Lower leg skin (tissue), 4 donors: Measurements from ENCODE around the gene APCDD1L. TPM values are rescaled to one million over a fixed set of nuclear protein-coding genes. Genes with fewer than 3 reads are reported as not detected.

Source experiments
- DNase-seq, 2 donors: peaks; one replicate each; pipeline ENCODE4 v3.0.0-alpha.2; 2019; ENCODE audit warnings: low spot score in 2 of 2
- H3K4me3 ChIP-seq: fragments of 200-600 bp; sonication (generic); 2 replicates; pipeline ENCODE4 v1.5.1; 2017; ENCODE audit warnings: mild to moderate bottlenecking, low read depth; ENCODE audit not compliant: poor library complexity, severe bottlenecking
- POLR2A ChIP-seq, 2 donors: fragments of 450-650 bp; IDR thresholded peaks; one replicate each; pipeline ENCODE4 v1.6.1; 2016 to 2017; ENCODE audit warnings: antibody characterized with exemption in 2 of 2, mild to moderate bottlenecking in 1 of 2, moderate library complexity in 1 of 2
- WGBS, 2 donors: methylation state at CpG; one replicate each; pipeline ENCODE4 v1.1.5; 2018; 5-methylcytosine and 5-hydroxymethylcytosine counted together
- intact Hi-C: fragments of 100-400 bp; cut with DNase I; formaldehyde crosslinking; loops from one replicate; pipeline ENCODE4 v1.15.0; 2023; ENCODE audit warnings: low total_unique reads
- total RNA-seq, 4 donors: library from RNA; depleted of rRNA; stranded (reverse); fragments of >200 nt; gene quantifications; one replicate each; pipeline ENCODE4 v1.1.0, GENCODE V29; 2016
- TF ChIP-seq, protein P1 (sequence below), 3 donors: fragments of 450-650 bp; IDR thresholded peaks; one replicate each; pipeline ENCODE4 v1.5.1; 2016; ENCODE audit warnings: antibody characterized with exemption in 3 of 3, mild to moderate bottlenecking in 3 of 3, moderate library complexity in 2 of 3

Gene APCDD1L
- total RNA-seq, 4 donors from 2014 or later = 0.49 to 2.4 (median 1.4) TPM

DNA sequence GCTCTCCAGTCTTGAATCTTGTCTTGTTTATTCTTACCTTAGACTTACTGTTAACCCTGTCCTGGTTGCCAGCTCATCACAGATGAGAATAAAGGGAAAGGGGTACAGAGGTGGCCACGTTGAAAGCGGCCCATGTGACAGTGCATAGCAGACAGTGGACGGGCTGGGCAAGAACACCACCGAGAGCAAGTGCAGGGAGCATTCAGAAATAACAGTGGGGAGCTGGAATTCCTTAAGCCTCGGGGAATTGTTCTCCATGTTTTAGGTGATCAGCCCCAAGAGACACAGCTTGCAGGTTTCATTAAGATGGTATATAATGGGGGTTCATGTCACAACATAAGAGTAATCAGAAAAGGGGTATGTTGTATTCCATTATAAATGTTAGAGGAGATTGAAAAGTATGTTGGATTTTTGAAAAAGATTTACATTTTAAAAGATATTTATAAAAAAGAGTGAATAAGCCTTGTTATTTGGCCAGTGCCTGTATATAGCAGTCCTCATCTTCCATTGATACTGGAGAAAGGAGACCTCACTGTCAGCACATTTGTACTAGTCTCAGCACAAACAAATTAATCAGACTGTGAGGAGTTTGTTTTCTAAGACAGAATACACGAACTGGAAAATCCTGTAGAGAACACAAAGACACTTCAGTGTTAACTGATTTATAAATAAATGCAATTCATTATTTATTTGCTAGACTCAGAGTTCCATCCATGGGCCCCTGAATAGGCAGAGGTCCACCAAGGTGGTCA, 90.8 kb downstream of the APCDD1L start:
- intact Hi-C loops = no loop called here
- TF ChIP-seq POLR2A (IDR thresholded peaks at IDR 0.05) = no peak
- TF ChIP-seq, protein P1, sequence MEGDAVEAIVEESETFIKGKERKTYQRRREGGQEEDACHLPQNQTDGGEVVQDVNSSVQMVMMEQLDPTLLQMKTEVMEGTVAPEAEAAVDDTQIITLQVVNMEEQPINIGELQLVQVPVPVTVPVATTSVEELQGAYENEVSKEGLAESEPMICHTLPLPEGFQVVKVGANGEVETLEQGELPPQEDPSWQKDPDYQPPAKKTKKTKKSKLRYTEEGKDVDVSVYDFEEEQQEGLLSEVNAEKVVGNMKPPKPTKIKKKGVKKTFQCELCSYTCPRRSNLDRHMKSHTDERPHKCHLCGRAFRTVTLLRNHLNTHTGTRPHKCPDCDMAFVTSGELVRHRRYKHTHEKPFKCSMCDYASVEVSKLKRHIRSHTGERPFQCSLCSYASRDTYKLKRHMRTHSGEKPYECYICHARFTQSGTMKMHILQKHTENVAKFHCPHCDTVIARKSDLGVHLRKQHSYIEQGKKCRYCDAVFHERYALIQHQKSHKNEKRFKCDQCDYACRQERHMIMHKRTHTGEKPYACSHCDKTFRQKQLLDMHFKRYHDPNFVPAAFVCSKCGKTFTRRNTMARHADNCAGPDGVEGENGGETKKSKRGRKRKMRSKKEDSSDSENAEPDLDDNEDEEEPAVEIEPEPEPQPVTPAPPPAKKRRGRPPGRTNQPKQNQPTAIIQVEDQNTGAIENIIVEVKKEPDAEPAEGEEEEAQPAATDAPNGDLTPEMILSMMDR (IDR thresholded peaks at IDR 0.05) = no peak
- DNase-seq = no peak
- WGBS, 2 donors = 89 to 92% methylated on average over 6 of the region's 6 CpGs
- H3K4me3 ChIP-seq = no peak overlapping the region

DNA sequence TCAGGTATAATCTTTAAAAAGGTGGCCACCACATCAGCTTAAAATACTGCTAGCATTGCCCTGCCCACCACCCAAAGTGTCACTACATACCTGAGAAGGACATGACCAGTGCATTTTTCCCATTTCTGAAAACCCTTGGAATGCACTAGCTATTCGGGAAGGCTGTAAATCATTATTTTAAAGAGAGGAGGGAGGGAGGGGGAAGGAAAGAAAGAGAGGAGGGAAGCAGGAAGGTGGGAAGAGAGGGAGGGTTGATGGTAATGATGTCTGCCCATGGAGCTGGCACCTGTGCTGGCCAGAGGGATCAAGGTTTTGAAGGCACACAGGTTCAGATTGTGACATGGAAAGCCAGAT, 93.7 kb downstream of the APCDD1L start:
- TF ChIP-seq, protein P1 (IDR thresholded peaks at IDR 0.05) = no peak
- TF ChIP-seq POLR2A (IDR thresholded peaks at IDR 0.05) = no peak
- intact Hi-C loops = no loop called here
- WGBS, 2 donors = 68 to 72% methylated on average over 1 of the region's 1 CpG
- no peak overlapping the region for H3K4me3 ChIP-seq
- no peak for DNase-seq

DNA sequence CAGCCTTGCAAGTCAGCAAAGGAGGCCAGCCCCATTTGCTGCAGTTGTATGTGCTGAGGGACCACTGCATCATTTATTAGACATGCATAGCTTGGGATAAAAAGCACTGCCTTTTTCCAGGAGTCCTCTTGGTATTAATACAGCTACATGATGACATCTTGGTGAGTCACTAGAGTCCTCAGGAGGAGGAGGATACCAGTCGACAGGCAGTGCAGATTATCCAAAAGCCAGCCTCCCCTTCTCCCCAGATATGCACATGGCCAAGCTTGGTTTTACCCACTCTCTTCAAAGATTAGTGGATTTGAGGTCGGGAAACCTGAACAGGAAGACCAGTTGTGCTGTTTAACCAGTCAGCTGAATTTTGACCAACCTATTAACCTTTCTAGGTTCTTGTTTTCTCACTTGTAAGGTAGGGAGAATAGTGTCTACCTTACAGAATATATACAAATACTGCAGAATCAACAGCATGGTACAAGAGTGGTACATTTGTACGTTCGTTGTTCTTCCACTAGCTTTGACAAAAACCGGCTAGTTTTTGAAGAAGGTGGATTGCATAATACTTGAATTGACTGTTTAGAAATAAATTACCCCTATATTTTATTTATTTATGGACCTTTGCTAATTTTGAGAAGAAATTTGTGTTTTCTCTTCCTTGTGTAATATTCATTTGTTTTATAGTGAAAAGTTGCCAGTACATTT, 94.3 kb downstream of the APCDD1L start:
- intact Hi-C loops = no loop called here
- TF ChIP-seq, protein P1 (IDR thresholded peaks at IDR 0.05) = no peak
- no peak for TF ChIP-seq POLR2A (IDR thresholded peaks at IDR 0.05)
- WGBS, 2 donors = 77 to 87% methylated on average over 5 of the region's 5 CpGs
- DNase-seq = no peak
- H3K4me3 ChIP-seq = no peak overlapping the region

DNA sequence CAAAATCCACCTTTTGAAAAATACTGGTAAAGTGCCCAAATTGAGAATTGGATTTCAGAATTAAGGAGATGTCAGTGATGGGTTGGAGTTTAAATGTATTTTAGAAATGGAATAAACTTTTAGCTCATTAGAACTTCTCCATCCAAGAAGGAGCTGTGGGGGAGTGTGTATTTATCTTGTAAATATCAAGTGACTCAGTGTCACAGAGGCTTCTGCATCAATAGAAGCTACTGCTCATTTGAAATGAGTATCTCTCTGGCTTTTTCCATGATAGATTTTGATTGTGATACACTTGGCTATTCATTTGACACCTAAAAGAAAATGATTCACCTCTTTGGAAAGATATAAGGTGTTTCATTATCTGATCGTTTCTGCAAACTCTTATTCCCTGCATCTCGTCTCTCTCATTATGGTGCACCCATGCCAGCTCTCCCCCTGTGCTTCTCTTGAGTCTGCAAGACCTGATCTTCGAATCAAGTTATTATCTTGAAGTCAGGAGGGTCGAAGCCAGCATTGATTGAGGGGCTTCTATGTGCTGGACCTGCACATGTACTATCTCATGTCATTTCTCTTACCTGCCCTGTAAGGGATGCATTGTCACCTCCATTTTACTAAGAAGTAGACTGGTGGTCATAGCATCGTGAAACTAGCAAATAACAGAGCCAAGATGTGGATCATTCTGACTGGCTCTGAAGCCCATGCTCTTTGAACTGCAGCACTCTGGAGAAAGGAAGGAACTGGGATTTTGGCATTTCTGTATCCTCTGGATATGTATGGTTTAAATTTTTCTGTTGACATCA, 96.0 kb downstream of the APCDD1L start:
- TF ChIP-seq POLR2A (IDR thresholded peaks at IDR 0.05) = no peak
- TF ChIP-seq, protein P1 (IDR thresholded peaks at IDR 0.05) = no peak
- 69 to 71% methylated on average over 5 of the region's 5 CpGs for WGBS, 2 donors
- no peak overlapping the region for H3K4me3 ChIP-seq
- DNase-seq = no peak
- intact Hi-C loops = no loop called here

DNA sequence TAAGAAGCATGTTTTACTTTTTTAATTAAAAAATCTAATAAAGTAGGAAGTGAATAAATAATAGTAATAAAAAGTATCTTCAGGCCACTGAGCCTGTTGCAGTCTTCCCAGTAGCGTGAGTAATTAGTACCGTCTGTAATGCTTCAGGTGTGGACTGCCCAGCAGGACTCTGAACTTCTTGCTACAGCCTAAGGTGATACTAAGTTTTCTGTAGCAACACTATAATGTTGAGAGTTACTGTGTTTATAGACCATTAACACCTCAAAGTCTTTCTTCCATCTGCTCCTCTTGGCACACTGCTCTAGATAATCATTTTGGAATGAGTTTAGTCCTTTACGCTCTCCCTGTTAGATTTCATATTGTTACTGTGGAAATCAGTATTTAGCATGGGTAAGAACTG, 97.8 kb downstream of the APCDD1L start:
- intact Hi-C loops = no loop called here
- no peak overlapping the region for H3K4me3 ChIP-seq
- no peak for DNase-seq
- TF ChIP-seq POLR2A (IDR thresholded peaks at IDR 0.05) = no peak
- TF ChIP-seq, protein P1 (IDR thresholded peaks at IDR 0.05) = no peak
- WGBS, 2 donors = 90 to 95% methylated on average over 3 of the region's 3 CpGs
